ENCODE data around the gene KCNB1. TPM values are rescaled to one million over a fixed set of nuclear protein-coding genes. Genes with fewer than 3 reads are reported as not detected.

The KCNB1 gene
- total RNA-seq, 1 donor from 2014 or later = 6.5 TPM

DNA sequence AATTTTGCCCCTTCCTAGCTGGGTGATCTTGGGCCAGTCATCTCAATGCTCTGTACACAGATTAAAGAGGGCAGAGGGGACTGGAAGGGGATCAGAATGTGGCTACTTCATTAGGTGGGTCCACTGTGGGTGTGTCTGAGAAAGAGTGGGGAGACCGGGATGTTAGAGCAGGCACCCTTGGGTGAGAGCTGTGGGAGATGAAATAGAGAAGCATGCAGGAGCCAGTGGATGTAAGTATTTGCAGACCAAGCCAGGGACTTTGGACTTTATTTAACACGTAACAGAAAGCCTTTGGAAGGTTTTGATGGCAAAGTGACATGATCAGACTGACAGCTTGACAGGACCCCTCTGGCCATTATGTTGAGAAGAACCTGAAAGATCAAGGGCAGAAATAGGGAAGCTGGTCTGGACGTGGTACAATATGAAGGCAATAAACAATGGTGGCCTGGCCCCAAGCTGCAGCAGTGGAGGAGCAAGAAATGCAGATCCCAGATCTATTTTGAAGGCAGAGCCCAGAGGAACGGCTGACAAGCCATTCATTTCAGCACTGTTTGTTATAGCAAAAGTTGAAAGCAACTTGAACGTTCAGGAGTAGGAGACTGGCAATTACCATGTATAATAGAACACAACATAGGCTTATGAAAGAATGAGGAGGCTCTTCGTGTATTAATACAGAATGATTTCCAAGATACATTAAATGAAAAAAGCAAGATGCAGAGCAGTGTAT lies 122.1 kb downstream of the KCNB1 start:
- ATAC-seq (peak; percentile 71), DNase-seq (ENCODE audit: low spot score) (no peak)

DNA sequence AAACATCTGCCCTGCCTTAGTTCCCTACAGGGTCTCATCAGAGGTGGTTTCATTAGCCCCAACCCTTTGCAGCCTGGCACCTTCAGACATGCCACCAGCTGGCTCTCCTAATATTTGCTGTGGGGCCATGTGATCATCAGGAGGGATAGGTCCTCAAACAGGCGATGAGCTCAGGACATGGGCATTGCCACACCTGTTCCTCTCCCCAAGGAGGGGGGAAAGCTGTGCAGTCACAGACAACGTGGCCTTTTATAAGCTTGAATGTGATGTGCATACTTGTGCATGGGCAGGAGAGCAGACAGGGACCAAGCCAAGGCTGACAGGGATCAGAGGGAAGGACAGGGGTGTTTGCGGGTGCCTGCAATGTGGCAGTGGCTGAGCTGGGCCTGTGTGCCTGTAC lies 125.8 kb downstream of the KCNB1 start:
- peak; percentile 70 for ATAC-seq
- DNase-seq (ENCODE audit: low spot score) = peak; percentile 88

DNA sequence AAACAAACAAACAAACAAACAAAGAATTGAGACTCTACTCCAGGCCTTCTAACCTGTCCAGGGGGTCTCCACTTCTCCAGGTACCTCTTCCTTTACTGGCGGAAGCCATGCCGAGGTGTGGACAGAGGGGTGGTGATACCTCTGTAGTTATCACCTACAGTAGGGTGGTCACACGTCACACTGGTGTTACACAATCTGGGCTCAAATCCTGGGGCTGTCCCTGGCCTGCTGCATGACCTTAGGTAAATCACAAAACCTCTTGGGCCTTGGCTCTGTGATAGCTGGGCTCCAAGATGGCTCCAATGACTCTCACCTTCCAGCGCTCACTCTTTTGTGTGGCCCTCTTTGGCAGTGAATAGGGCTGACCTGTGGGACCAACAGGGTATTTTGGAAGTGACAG lies 127.8 kb downstream of the KCNB1 start:
- peak; percentile 43 for ATAC-seq
- DNase-seq (ENCODE audit: low spot score) = peak; percentile 72

GRCh38 chr20:49353348-49353747 lies 129.1 kb downstream of the KCNB1 start:
- peak; percentile 81 for ATAC-seq
- peak; percentile 85 for DNase-seq (ENCODE audit: low spot score)

DNA sequence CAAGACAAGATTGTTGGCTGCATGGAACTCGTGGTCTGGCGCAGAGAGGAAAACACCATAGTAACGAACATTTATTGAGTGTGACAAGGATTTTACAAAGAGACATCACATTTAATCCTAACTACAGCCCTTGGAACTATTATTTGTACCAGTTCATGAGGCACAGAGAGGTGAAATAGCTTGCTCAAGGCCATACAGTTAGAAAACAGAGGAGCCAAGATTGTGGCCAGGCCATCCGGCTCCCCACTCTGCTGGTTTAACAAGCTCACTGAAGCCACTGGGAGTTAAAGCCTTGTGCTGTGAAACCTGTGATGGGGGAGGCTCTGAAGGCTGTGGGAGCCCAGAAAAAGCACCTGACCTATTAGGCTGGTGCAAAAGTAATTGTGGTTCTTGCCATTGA lies 129.7 kb downstream of the KCNB1 start:
- DNase-seq (ENCODE audit: low spot score) = no peak
- ATAC-seq = no peak

GRCh38 chr20:49351775-49352174 lies 130.7 kb downstream of the KCNB1 start:
- no peak for ATAC-seq
- DNase-seq (ENCODE audit: low spot score) = no peak

DNA sequence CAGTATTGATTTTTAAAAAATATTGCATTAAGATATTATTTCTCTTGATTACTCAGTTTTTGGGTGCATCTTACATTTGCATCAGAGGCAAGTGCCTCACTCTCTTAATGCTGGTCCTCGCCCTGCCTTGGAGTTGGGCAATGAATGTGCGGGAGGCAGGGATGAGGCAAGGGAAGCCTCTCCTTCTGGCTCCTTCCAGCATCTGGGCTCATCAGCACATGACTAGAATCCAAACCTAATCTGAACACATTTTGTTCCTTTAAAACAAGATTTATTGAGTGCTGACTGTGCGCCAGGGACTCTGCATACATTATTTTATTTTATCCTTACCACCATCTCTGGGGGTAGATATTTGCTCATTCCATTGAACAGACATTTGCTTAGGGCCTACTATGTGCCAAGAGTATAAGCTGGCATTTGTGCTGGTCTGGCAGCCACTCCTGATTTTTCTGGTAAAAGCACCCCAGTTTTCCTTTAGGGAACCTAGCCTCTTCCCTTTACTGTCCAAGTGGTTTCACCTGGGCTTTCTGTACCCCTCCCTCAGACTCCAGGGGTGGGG lies 132.7 kb downstream of the KCNB1 start:
- ATAC-seq (no peak), DNase-seq (ENCODE audit: low spot score) (no peak)

- DNase-seq (ENCODE audit: low spot score) (no peak), ATAC-seq (no peak)
Measured at GRCh38 chr20:49349078-49349477, 133.4 kb downstream of the KCNB1 start.

GRCh38 chr20:49348563-49348962 lies 133.9 kb downstream of the KCNB1 start:
- no peak for ATAC-seq
- no peak for DNase-seq (ENCODE audit: low spot score)

DNA sequence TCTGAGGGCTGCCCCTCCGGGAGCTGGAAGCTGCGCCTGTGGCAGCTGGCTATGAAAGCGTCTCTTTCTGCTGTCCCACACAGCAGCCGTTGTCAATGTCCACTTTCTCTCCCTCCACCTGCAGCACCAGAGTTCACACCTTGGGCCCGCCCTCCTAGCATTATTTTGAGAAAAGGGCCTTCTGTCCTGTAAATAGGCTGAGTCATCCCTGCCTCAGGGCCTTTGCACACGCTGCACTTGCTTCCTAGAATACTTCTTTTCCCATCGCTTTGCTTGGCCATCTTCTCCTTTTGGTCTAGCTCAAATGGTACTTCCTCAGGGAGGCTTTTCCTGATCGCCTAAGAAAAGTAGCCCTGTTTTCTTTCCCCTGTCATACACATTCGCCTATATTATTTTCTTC lies 135.3 kb downstream of the KCNB1 start:
- DNase-seq (ENCODE audit: low spot score) (no peak), ATAC-seq (no peak)

GRCh38 chr20:49346682-49347081 lies 135.8 kb downstream of the KCNB1 start:
- DNase-seq (ENCODE audit: low spot score) (no peak), ATAC-seq (no peak)

GRCh38 chr20:49345524-49345923 lies 136.9 kb downstream of the KCNB1 start:
- ATAC-seq = no peak
- DNase-seq (ENCODE audit: low spot score) = no peak

DNA sequence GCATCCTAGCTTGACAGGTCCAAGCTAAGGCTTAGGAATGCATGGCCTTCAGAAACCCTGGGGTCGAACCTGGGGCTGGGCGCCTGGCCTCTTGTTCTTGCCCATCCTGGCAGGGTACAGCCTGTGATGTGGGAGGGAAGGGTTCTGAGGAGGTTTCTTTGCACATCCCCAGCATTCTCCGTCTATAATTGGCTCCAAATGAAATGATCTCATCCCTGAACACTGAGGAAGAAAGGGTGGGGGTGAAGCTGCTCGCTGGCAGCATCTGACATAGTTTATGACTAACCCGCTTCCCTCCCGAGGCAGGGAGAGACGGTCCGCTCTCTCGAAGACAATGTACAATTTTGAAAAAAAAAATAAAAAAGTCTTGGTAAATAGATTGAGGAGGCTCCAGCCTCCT lies 137.5 kb downstream of the KCNB1 start:
- no peak for DNase-seq (ENCODE audit: low spot score)
- peak; percentile 40 for ATAC-seq

GRCh38 chr20:49344140-49344539 lies 138.3 kb downstream of the KCNB1 start:
- no peak for DNase-seq (ENCODE audit: low spot score)

DNA sequence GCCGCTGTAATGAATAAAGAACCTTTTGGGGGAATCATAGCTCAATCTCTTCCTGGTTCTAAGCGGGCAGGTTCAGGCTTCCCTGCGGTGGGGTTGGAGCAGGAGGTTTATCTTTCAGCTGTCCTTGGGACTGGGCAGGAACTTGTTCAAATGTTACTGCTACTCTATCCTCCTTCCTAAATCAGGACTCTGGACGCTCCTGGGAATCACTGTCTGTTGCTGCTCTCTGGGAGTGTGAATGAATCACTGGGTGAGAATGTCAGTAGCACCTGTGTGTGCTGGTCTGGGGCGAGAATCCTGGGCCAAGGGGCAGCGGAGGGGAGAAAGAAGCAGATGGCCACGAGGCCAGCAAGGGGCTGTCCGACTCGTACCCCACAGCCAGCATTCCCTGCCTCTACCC lies 139.2 kb downstream of the KCNB1 start:
- DNase-seq (ENCODE audit: low spot score) = no peak
- no peak for ATAC-seq

More at GRCh38 chr20:49344140-49344539, 138.3 kb downstream of the KCNB1 start:
- ATAC-seq = no peak

DNA sequence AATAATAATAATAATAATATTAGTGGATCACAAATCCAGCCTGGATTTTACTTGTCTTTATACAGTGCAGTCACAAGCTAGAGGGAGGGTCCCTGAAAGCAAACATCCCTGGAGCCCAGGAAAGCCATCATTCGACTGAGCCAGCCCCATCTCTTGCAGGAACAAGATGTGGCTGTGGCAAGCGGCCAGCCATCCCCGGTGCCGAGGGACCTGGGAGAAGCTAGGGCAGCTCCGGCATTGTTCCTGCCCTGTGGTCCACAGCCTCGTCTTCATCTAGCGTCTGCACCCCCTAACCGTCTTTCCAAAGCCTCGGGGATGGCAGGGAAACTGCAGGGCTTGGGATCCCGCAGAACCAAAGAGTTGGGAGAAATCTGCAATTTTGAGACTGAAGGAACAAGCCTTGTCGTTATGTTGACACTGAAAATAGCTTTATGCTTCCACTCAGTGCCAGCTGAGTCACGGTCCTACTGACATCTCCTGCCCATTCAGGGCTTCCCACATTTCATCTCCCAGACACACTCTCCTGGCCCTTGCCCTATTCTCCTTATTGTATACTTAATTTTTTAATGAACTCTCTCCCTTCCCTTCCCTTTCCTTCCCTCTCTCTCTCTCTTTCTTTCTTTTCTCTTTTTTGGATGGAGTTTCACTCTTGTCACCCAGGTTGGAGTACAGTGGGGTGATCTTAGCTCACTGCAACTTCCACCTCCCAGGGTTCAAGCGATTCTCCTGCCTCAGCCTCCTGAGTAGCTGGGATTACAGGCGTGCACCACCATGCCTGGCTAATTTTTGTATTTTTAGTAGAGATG lies 142.1 kb downstream of the KCNB1 start:
- no peak for DNase-seq (ENCODE audit: low spot score)
- ATAC-seq = no peak

GRCh38 chr20:49339123-49339522 lies 143.3 kb downstream of the KCNB1 start:
- no peak for ATAC-seq
- DNase-seq (ENCODE audit: low spot score) = no peak

- ATAC-seq (no peak), DNase-seq (ENCODE audit: low spot score) (no peak)
Measured at GRCh38 chr20:49338061-49338460, 144.4 kb downstream of the KCNB1 start.

- DNase-seq (ENCODE audit: low spot score) (no peak), ATAC-seq (no peak)
Measured at GRCh38 chr20:49337357-49337756, 145.1 kb downstream of the KCNB1 start.

- DNase-seq (ENCODE audit: low spot score) = no peak
- no peak for ATAC-seq
Measured at GRCh38 chr20:49336786-49337185, 145.7 kb downstream of the KCNB1 start.

DNA sequence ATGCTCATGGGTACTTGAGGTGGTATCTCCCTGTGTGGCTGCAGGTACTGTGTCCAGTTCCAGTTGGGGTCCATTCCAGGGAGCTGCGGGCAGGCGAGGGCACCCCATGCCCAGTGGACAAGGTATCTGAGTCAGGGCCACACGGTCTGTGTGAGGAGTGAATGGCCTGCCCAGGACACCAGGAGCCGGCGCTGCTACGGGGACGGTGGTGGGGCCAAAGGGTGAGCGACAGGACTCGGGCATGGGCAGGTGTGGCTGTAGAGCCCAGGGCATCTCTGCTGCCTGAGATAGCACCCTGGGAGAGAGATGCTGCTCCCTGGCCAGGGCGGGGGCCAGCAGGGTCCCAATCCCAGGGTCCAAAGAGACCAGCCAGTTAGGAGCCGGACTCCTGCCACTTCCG lies 147.0 kb downstream of the KCNB1 start:
- DNase-seq (ENCODE audit: low spot score) = no peak
- ATAC-seq = no peak
